ENCODE measurements around the gene SRGAP1. TPM values are rescaled to one million over a fixed set of nuclear protein-coding genes. Genes with fewer than 3 reads are reported as not detected.

Gene SRGAP1
- total and polyA plus RNA-seq, 9 donors, result 2.8 to 17.9 (median 8.6) TPM

DNA sequence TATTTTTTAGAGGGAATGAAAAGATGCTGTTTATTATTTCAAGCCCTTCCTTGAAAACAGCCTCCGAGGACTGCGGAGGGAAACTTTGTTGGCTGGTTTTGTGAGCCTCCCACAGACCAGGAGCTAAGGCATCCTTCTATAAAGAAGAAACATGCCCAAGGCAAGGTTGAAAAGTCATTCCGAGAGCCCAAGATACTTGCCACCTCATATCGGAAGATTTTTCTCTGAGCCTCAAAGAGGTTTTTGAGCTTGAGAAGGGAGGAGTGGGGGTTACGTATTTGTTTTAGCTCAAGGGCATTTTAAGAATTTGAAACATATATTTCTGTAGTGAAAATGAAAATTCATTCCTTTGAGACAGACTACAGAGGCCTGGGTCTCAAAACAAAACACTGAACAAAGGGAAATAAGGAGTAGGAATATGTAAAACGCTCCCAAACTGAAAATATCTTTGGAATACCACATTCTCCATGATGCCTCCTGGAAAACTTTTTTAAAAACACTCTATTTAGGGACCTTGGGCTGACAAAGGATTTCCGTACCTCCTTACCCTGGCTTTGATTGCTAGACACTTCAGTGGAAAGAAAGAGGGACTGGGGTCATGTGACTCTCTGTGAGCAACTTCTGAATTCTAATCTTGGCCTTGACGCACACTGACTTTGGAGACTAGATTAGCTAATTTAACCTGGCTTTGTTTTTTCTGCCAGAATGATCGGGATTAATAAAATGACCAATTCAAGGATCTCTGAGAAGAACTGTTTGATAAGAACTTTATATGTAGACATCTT lies 180.9 kb downstream of the SRGAP1 start:
- Histone ChIP-seq H3K27me3 (no peaks in the 10 kb centered on the region), H3K4me3 (no peak overlapping the region), H3K27ac (no peak overlapping the region), H3K36me3 (no peaks in the 10 kb centered on the region), H3K9me3 (no peaks in the 10 kb centered on the region), H3K4me1 (ENCODE audit: insufficient read depth) (peaks cover 5% of the 10 kb centered on the region)
- 12 to 32% (median 14%) methylated on average over 9 of the region's 9 CpGs for WGBS, 3 donors
- DNase-seq, result no peak
- intact Hi-C loops (cut with DNase I), result no loop called here
- TF ChIP-seq CTCF (IDR thresholded peaks at IDR 0.05) (no peak), POLR2A (IDR thresholded peaks at IDR 0.05) (no peak), EP300 (IDR thresholded peaks at IDR 0.05) (no peak)

DNA sequence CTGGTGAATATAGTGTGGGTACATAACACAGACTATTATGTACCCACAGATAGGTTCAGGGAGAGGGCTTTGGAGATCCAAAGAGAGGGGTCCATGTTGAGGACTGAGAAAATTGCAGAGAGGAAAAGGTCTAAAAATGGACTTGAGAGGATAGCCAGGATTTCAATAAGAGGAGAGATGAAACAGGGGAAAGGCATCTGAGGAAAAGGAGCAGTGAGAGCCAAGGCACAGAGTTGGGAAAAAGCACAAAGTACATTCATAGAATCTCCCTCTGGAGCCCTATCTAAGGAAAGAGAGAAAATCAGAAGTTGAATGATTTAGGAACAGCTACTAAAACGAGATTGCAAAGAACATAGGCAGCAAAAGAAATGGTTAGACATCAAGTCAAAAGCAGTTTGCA lies 182.8 kb downstream of the SRGAP1 start:
- no peak for DNase-seq
- 76 to 82% (median 76%) methylated on average over 1 of the region's 1 CpG for WGBS, 3 donors
- H3K9me3 ChIP-seq, result peaks cover 0 to 3% of the 10 kb centered on the region in 2 donors
- H3K36me3 ChIP-seq, result no peaks in the 10 kb centered on the region
- H3K27me3 ChIP-seq, result no peaks in the 10 kb centered on the region
- H3K4me3 ChIP-seq, result no peak overlapping the region
- intact Hi-C loops (cut with DNase I), result no loop called here
- H3K4me1 ChIP-seq (ENCODE audit: insufficient read depth), result peaks cover 5% of the 10 kb centered on the region
- H3K27ac ChIP-seq, result no peak overlapping the region
- TF ChIP-seq EP300 (IDR thresholded peaks at IDR 0.05) (no peak), CTCF (IDR thresholded peaks at IDR 0.05) (no peak), POLR2A (IDR thresholded peaks at IDR 0.05) (no peak)

GRCh38 chr12:64028541-64028940 lies 184.0 kb downstream of the SRGAP1 start:
- Histone ChIP-seq H3K27ac (no peak overlapping the region), H3K36me3 (no peaks in the 10 kb centered on the region), H3K4me3 (no peak overlapping the region), H3K4me1 (ENCODE audit: insufficient read depth) (peaks cover 5% of the 10 kb centered on the region), H3K9me3 (peaks cover 0 to 3% of the 10 kb centered on the region in 2 donors), H3K27me3 (no peaks in the 10 kb centered on the region)
- intact Hi-C loops (cut with DNase I), result no loop called here
- WGBS, 3 donors, result 52 to 90% (median 87%) methylated on average over 5 of the region's 5 CpGs
- TF ChIP-seq POLR2A (IDR thresholded peaks at IDR 0.05) (no peak), EP300 (IDR thresholded peaks at IDR 0.05) (no peak), CTCF (IDR thresholded peaks at IDR 0.05) (no peak)
- DNase-seq, result no peak

- Histone ChIP-seq H3K27ac (no peak overlapping the region), H3K36me3 (no peaks in the 10 kb centered on the region), H3K27me3 (no peaks in the 10 kb centered on the region), H3K9me3 (peaks cover 0 to 3% of the 10 kb centered on the region in 2 donors), H3K4me3 (no peak overlapping the region), H3K4me1 (ENCODE audit: insufficient read depth) (peaks cover 5% of the 10 kb centered on the region)
- no peak for TF ChIP-seq POLR2A (IDR thresholded peaks at IDR 0.05)
- TF ChIP-seq EP300 (IDR thresholded peaks at IDR 0.05), result no peak
- no peak for TF ChIP-seq CTCF (IDR thresholded peaks at IDR 0.05)
- intact Hi-C loops (cut with DNase I), result no loop called here
- no peak for DNase-seq
- WGBS, 3 donors, result 63 to 77% (median 70%) methylated on average over 13 of the region's 13 CpGs
These were observed 184.7 kb downstream of the SRGAP1 start for GRCh38 chr12:64029013-64029857.
